H4 (cell line): ENCODE measurements around the gene GNG2. TPM values are rescaled to one million over a fixed set of nuclear protein-coding genes. Genes with fewer than 3 reads are reported as not detected.

Experiments
- DNase-seq: peaks from one replicate; pipeline ENCODE4 v3.0.0-alpha.2; 2015; ENCODE audit warnings: low spot score
- total RNA-seq: library from RNA; depleted of rRNA; stranded (reverse); fragments of >200 nt; shearing (Covaris generic); gene quantifications from 2 replicates; pipeline ENCODE4 v1.2.3, GENCODE V29; 2014; rRNA removed

The GNG2 gene
- 22.1 and 32.3 TPM in 2 replicates for total RNA-seq

DNA sequence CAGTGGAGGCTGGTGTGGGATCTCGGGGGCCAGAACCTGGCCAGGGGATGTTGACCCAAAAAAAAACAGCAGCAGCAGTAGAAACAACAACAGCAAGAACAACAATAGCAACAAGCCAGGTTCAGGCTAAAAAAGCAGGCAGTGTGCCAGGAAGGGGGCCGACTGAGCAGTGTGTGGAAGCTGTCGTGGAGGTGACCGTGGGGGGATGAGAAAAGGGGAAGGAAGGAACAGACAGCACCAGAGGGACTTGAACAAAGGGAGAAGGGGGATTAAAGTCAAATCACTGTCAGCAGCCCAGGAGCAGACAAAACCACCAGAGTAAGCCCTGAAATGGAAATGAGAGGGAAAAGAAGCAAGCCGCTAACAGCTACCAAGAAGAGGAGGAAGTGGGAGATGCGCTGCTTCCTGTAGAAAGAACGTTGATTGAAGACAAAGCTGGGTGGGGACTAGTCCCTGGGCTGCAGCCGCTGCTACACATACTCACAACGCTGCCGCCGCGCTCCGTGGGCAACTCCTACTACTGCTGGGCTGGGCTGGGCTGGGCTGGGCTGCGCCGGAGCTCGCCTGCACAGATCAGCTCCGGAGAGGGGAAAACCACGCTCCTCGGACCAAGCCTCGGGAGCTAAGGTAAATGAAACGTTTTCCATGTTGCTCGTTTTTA, at the start of gene GNG2:
Gene GNG2 (plus strand): TSS at position 449 of the 661 bp plus-strand sequence. CDS start 90,067 bp downstream, outside the sequence.
- peak; percentile 67 for DNase-seq

DNA sequence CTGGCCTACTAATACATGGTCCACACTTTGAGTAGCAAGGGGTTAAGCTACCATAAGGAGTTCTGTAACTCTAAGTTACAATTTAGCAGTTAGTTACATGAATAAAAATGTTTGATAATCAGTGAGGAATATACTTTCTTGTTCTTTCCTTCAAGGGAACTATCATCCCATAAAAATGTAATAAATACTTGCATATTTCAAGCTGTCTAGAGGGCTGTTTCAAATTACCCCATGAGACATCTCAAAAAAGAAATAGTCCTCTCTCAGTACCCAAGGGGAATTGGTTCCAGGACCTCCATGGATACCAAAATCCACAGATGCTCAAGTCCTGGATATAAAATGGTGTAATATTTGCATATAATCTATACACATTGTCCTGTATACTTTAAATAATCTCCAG, 48.7 kb upstream of the GNG2 start:
- DNase-seq: no peak

DNA sequence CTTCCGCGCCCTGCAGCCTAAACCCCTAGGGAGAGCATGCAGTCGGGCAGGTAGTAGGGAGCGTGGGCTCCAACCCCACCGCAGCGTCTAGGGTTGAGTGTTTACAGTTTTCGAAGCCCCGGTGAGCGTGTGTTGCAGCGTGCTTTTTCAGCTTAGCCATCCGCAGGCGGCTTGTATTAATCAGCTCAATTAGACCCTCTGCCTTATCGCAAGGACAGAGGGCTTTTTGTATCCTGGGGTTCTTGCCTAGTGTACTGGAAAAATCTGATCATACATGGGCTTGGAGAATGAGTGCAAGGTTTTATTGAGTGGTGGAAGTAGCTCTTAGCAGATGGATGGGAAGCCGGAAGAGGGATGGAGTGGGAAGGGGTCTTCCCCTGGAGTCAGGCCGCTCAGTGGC, 44.4 kb upstream of the GNG2 start:
- DNase-seq: no peak

DNA sequence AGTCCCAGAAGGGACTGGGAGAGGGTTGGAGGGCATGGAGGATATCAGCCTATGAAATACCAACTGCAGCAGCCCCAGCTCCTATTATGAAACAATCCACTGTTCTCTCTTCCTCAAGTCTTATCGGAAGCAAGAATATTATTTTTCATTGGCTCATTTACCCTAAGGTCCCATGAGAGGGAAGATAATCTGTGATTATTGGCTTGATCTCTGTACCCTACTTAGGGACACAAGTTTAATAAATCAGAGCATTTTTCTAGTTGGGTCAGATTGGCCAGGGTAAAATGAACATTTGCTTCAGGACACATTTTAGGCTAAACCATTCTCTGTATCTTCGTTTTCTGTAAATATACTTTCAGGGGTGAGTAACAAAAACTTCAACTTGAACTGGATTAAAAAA, 43.1 kb upstream of the GNG2 start:
- DNase-seq: no peak

DNA sequence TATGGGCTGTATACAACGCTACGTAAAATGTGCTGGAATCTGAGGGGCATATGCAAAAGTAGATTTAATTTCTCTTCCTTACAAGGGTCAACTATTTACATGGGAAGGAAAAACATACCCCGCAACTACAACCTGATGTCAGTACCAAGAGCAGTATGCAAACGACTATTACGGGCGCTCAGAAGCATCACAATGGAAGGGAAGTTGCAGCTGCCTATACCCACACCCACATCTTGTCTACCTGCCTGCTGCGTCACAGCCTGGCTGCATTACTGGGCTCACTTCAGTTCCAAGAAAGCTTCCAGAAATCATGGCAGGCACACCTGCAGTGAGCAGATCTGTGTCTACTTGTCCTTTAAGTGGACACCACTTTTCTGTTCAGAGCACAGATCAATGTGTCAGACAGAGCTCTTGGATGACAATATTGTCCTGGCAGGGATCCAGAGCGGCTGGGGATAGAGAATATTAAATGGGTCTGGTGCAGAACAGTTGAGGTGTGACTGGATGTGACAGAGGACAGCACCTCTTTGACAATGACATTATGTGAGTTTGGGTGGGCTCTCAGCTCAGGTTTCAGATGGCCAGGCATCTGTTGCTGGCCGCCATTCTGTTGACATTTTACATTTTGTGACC, 41.5 kb upstream of the GNG2 start:
- DNase-seq: no peak

- DNase-seq: no peak
These were observed 38.6 kb upstream of the GNG2 start for GRCh38 chr14:51821822-51822221.

DNA sequence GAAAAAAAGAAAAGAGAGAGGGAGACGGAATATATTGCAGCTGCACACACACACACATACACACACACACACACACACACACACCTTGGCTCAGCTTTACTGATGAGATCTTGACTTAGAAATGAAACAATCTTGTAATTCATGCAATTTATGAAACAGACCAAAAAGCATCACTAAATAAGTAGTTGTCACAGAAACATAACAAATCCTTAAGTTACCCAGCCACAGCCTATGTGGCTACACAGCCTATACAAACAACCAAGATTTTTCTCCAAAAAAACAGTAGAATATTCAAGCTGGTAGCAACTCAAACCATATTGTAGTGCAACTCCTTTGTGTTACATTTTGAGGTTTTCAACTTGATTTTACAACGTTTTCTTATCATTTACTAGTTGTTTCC, 37.9 kb upstream of the GNG2 start:
- DNase-seq: no peak

- DNase-seq: peak; percentile 29
These were observed 36.7 kb upstream of the GNG2 start for GRCh38 chr14:51823706-51824105.

DNA sequence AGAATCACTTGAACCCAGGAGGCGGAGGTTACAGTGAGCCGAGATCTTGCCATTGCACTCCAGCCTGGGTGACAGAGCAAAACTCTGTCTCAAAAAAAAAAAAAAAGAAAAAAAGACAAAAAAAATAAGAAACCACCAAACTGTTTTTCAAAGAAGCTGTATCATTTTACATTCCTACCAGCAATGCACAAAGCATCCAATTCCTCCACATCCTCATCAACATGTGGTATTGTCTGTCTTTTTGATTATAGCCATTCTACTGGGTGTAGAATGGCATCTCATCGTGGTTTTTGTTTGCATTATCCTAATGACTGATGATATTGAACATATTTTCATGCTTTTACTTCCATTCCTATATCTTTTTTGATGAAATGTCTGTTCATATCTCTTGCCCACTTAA, 36.2 kb upstream of the GNG2 start:
- DNase-seq: no peak

- DNase-seq: no peak
These were observed 34.5 kb upstream of the GNG2 start for GRCh38 chr14:51825926-51826325.

DNA sequence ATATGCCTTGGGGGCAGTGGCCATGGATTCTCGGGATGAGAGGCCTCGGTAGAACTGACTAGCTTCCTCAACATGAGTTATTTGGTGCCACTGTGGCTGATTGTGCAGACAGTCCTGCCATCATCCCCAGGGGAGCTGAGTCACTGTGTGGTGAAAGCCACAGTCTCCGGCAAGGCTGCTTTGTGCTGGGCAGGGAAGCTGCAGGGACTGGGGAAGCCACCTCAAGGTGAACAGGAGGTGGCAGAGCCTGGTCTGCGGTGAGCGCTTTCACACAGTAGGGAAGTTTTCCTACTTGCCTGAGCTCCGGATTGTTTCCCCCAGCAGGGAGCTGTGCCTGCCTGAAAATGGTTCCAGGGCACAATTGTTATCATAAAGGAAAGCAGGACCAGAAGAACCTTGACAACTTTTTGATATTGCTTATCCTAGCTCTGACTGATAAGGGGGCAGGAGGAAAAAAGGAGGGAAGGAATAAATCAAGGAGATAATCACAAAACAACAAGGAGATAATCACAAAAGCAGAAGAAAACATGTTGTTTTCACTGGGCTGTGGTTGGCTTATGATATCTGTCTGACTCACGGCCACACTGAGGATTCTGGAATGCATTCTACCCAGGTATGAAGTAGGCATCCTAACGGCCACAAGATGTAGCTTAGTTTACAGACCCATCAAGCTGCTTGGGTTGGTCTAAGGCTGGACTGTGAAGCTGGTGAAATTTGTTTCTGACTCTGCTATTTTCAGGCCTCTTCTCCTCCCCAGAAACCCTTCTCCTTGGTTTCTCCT, 32.2 kb upstream of the GNG2 start:
- peak; percentile 92 for DNase-seq

DNA sequence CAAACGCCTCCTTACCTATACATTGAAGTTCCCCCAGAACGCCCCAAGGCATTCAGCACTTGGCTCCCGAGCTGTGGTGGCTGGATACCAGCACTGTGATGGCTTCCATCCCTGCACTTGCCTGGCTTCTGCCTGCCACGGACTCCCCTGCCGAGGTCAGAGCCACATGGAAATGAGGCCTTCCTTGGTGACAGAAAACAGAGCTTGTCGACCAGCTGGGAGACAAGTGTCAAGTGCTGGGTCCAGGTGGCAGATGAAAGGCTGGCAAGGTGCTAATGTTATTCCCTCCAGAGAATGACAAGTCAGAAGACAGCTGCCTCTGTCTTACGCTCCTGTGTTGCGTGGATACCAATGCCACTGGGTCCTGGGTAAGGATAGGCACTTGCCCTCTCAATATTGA, 26.2 kb upstream of the GNG2 start:
- DNase-seq: no peak

DNA sequence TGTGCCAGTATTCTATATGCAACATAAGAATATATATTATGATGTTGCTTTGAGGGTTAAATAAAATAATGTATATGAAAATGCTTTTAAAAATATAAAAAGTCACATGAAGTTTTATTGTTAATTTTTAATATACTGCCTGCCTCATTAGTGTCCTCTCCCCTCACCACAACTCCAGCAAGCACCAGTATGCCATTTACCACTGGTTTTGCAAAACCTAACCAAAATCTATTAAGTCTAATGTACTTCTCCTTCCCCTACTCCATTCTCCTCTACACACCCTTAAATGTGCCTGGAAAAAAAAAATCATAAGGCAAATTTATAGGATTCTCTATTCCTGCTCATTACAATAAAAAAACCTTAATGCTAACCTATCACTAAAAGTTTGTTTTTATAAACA, 24.0 kb upstream of the GNG2 start:
- DNase-seq: no peak

DNA sequence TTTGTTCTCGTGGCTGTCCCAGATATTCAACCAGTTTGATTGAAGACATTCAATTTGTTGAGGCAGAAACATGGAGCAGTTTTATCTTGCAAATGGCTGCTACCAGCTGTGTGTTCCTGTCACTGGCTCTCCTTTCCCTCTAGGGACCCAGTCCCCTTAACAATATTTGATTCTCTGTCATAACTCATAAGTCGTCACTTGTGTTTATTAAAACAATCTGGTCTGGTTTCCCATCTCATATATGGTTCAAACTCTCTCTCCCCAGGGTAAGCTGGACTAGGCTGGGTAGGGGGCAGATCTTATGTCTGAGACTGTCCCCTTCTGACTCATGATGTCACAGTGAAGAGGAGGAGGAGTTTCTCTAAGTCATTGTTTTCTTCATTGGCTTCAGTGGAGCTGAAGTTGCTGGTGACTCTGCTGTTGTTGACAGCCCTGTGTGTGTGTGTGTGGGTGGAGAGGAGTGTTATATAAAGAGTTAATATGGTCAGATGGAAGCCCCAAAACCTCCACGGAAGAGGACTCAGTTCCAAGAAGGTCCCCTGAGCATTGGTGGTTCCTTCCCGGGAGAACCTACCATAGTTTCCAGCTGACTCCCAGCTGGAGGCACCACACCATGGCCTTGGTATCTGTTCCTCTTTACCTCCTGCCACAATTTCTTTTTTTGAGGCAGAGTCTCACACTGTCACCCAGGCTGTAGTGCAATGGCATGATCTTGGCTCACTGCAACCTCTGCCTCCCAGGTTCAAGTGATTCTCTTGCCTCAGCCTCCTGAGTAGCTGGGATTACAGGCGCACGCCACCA, 16.1 kb upstream of the GNG2 start:
- DNase-seq: no peak

- no peak for DNase-seq
These were observed 14.6 kb upstream of the GNG2 start for GRCh38 chr14:51845811-51846210.

GRCh38 chr14:51846631-51847488, 13.6 kb upstream of the GNG2 start:
- no peak for DNase-seq

GRCh38 chr14:51847489-51847796, 13.0 kb upstream of the GNG2 start:
- no peak for DNase-seq

DNA sequence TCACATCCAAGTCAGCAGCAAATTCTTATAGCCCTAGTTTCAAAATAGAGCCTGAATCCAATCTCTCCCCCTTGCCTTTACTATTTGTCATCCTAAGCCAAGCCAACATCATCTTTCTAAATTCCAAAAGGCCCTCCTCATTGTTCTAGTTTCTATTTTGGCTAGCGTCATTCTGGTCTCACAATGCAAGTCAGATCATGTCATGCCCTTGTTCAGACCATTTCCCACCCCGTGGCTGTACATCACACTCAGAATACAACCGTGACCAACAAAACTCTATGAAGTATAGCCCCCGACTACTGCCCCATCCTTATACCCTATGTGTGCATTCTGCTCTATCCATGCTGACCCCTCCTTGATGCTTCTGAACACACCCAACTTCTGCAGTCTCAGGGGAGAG, 12.3 kb upstream of the GNG2 start:
- DNase-seq: no peak

DNA sequence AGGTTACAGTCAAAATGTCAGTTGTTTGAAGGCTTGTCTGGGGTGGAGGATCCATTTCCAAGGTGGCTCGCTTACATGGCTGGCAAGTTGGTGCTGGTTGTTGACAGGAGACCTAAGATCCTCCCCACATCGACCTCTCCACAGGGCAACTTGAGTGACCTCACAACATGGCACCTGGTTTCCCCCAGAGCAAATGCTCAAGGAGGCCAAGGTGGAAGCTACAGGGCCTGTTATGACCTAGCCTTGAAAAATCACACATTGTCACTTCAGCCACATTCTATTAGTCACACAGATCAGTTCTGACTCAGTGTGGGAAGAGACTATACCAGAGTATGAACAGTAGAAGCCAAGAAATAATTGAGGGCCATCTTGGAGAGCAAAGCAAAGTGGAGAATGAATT, 11.3 kb upstream of the GNG2 start:
- no peak for DNase-seq

- DNase-seq: no peak
These were observed 9.8 kb upstream of the GNG2 start for GRCh38 chr14:51850651-51851050.

- no peak for DNase-seq
These were observed 7.9 kb upstream of the GNG2 start for GRCh38 chr14:51852541-51852940.
